ENCODE results near the gene BRPF3.

Gene BRPF3

DNA sequence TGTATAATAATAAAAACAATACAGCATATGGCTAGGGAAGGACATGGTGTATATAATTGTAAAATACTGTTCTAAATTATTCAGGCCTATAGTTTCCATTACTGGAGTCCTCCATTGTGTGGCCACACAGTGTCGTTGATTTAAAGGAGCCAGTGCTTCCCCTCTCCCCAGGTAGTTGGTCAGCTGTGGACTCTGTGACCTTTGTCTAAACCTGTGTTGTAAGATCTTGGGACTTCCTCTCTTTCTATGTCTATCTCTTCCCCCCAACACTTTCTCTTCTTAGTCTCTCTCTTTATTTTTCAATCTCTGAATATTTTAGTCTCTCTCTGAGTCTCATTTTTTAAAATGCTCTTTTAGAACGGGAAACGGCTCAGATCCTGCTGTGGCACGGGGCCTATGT is 35.6 kb downstream of the BRPF3 start:
- DNase-seq (ENCODE audit: low spot score): no peak

DNA sequence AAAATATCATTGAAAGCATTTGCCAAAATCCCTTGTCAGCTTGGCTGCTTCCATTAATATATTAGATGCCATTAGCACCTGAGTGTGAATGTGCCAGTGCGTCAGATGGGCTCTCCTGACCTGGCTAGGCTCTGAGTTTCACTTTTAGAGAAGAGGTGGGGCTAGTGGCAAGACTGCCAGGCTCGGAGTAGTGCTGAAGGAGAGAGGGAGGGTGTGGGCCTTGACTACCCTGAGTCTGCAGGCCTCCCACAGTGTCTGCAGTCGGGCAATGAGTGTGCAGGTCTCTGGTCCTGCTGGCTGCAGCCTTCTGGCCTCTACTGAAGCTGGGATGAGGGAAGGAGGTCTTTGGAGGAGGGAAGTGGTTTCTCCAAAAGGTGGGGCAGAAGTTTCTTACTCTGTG is 38.8 kb downstream of the BRPF3 start:
- no peak for DNase-seq (ENCODE audit: low spot score)

DNA sequence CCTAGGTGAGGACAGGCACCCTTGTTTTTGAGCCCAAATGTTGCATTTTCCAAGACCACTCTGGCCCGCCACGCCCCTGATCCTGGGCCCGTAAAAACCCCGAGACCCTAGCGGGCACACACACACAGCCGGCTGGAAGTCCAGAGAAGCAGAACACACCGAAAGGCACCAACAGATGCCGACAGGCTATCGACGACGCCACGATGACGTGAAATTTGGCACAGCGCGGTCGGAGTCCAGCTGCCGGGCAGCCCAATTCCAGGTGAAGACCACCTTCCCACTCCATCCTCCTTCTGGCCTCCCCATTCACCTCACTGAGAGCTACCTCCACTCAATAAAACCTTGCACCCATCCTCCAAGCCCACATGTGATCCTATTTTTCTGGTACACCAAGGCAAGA is 39.3 kb downstream of the BRPF3 start:
- no peak for DNase-seq (ENCODE audit: low spot score)

DNA sequence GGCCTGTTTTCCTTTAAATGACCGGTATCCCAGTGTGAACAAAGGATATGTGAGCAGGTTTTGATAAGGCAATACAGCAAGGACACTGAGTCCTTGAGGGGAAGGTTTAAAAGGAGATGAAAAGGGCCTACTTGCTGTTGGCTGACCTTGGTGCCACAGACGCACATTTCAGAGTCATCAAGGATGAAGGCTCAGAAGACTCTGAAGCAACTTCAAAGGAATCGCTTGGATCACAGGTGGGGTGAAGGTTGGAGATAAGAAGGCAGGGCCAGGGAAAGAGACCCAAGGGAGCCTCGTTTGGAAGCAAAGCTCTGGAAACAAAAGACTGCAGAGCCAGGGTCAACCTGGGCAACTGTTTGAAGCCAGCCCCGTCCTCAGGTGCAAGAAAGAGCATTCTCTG is 43.2 kb downstream of the BRPF3 start:
- DNase-seq (ENCODE audit: low spot score): no peak

DNA sequence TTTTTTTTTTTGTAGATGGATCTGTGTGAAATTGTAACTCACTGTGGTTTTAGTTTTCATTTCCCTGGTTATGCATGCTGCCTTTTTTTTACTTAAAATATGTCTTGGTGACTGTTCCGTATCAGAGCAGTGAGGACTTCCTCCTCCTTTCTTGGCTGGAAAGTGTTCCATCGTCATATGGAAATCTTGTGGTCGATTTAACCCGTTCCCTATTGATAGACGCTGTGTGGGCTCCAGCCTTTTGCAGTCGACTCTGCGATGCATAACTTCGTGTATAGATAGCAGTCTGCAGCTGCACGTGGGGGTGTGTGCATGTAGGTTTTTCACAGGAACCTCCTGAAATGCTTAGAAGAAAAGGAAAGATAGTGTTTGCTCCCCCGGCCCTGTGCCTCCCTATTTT is 45.2 kb downstream of the BRPF3 start:
- no peak for DNase-seq (ENCODE audit: low spot score)

DNA sequence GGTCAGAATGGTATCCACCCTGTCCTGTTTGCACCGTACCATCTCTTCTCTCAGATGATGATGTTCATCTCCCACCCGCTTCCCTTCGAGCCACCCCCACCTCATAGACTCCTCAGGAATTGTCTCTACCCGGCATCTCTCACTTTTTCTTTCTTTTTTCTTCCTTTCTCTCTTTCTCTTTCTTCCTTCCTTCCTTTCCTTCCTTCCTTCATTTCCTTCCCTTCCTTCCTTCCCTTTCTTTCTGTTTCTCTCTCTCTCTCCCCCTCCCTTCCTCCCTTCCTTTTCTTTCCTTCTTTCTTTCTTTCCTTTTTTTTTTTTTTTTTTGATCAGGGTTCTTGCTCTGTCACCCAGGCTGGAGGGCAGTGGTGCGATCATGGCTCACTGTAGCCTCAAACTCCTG is 45.6 kb downstream of the BRPF3 start:
- DNase-seq (ENCODE audit: low spot score): no peak

DNA sequence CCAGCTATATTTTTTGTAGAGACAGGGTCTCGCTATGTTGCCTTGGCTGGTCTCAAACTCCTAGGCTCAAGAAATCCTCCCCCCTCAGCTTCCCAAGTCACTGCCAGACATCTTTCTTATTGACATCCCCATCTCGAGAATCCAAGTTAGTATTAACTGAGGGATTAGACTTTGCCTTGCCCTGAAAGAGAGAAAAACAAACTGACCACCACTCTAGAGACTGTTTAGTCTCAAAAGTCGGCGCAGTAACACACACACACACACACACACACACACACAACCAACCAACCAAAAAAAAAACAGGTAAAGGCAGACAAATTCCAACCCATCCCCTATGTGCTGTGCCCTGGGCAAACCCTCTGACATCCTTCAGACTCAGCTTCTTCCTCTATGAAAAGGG is 46.1 kb downstream of the BRPF3 start:
- DNase-seq (ENCODE audit: low spot score): no peak

DNA sequence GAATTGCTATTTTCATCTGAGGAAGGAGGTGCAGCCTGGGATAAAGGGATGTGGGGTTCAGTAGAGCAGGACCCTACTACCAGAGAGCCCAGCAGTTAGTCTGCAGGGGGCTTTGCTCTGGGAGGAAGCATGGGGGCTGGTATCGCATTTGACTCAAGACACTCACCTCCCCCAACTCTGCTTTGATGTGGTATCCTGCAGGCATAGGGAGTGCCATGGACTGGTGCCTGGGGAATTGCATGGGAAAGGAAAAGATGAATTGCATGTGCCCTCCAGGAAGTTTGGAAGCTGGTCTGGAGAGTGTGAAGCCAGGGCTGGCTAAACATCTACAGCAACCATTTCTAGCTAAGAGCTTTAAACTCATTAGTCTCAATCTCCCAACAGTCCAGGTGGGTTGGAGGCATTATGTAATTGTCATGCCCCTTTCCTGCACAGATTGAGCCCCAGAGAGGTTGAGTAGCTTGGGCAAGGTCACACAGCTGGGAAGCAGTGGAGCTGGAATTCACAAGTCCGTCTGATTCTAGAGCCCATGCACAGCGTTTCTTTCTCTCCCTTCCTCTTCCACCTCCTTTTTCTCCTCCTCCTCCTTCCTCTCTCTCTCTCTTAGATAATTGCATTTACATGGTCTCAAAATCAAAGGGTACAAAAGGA is 47.1 kb downstream of the BRPF3 start:
- no peak for DNase-seq (ENCODE audit: low spot score)

DNA sequence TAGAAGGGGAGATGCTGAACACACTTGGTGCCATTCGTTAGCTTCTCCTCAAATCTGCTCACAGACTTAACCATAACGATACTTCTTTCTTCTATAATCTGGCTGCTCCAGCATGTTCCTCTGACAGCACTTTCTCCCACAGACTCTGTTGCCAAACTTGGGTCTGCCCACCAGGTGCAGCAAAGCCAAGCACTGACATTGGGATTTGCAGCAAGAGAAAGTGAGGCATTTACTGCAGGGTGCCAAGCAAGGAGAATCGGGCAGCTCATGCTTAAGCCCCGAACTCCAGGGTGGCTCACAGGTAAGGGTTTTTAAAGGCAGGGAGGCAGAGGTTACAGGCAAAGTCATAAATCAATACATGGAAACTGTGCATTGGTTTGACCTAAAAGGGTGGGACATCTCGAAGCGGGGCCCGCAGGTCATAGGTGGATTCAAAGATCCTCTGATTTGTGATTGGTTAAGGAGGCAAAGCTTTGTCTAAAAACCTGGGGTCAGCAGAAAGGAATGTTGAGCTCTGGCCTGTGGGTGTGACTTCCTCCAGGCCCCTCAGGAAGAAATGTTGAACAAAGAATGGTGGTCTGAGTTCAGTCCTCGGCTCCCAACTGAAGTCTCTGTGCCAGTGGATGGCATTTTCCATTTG is 48.2 kb downstream of the BRPF3 start:
- no peak for DNase-seq (ENCODE audit: low spot score)

DNA sequence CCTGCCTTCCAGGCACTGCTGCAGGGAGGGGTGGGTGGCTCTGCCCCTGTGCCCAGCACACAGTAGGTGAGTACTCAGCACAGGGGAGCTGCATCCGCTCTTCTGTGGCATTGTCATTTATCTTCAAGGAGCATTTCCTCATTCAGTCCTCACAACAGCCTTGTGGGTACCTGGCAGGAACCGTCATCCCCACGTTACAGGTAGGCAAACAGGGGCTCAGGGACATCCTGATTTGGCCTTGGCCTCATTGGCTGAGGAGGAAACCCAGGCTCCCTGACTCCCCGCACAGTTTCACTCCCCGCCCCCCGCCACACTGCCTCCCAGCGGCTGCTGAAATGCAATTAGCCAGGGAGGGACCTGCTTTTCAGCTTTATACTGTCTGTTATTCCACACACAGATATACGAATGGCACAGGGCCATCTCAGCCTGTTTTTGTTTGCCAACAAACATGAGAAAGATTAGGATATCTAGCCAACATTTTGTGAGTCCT is 49.1 kb downstream of the BRPF3 start:
- no peak for DNase-seq (ENCODE audit: low spot score)

DNA sequence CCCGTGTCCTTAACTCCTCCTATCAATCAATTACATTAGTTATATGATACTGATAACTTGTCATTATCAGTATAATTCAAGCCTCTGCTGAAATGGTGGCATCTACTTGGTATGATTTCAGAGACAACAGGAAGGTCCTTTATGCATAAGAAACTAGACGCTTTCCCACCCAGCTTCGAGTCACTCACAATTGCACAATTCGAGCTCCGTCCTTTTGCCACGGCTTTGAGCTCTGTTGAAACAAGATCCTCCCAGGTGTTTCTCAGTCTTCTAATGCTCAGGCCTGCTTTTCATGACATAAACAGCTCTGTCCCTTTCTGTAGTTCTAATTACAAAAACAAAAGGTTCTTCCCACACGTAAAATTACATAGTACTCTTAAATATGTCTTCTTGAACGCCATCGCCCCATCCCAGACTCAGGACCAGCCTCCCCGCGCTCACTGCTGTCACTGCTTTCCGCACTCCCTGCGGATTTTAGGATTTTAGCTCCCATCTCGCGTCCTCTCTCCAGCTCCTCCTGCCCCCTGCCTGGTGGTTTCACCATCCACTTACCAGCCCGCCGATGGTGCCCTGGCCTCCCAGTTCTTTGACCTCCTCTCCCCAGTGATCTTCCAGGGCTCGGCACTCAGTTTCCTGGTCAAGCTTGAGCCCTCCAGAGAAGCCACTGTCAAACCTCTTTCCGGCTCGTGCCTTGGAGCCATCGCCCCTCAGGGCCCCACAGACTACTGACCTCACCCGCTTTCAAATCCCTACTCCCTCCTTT is 50.1 kb downstream of the BRPF3 start:
- no peak for DNase-seq (ENCODE audit: low spot score)

DNA sequence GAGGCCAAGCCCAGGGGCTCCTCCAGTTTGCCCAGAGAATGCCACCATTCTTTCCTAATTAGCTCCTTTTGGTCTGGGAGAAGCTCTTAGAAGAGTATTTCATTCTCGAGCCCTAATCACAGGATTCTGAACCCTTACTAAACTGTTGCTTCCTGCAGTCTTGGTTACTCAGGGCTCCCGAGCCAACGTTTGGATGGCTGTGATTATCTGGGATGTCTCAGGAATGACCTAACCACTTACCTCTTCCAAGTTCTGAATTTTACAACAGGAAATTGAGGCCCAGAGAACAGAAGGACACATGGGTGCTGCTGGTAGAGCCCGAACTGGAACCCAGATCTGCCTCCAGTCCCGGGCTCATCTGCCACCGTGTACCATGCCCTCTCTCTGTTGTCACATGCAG is 51.1 kb downstream of the BRPF3 start:
- no peak for DNase-seq (ENCODE audit: low spot score)

DNA sequence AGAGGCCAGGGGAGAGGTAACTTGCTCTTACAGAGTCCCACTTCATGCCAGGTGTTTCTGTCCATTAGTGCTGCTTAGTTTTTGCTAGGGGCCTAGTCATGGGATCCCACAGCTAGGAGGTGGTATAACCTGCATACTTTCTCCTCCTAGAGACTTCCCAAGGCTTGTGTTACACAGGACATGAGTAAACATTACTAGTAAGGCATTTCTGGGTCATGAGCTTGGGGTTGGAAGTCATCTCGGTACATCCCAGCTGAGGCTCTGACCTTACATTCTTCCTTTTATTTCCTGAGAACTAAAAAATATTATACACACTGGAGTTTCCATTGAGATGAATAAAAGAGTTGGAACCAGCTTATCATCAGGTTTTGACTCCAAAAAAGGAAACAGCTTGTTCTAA is 52.4 kb downstream of the BRPF3 start:
- DNase-seq (ENCODE audit: low spot score): no peak

DNA sequence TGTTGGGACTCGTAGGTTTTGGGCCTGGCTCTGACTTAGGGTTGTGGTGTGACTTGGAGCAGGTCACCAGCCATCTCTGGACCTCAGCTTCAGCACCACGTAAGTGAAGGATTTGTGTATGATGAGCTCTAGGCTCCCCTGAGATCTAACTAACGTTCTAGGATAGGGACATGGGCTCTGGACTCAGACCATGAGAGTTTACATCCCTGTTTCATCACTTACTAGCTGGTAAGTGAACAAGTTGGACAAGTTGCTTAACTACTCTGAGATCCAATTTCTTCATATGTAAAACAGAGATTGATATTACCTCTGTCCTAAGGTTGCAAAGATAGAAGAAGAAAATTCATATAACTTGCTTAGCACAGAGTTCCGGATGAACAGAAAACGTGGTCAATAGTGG is 53.0 kb downstream of the BRPF3 start:
- DNase-seq (ENCODE audit: low spot score): no peak

DNA sequence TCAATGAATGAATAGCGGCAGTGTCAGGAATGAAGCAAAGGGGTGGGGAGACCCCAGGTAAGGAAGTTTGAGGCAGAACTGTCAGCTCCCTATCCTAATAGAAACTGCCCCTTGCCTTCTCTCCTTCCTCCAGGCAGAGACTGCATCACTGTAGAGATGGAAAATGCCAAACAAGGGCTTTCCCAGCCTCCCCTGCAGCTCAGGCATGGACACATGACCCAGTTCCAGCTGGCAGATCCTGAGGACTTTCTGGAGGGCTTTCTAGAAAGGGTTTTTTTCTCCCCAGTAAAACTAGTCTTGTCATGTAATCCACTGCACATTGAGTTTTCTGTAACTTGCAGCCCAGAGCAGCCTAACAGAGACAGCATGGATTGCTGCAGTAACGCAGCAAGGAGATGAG is 55.5 kb downstream of the BRPF3 start:
- DNase-seq (ENCODE audit: low spot score): no peak

DNA sequence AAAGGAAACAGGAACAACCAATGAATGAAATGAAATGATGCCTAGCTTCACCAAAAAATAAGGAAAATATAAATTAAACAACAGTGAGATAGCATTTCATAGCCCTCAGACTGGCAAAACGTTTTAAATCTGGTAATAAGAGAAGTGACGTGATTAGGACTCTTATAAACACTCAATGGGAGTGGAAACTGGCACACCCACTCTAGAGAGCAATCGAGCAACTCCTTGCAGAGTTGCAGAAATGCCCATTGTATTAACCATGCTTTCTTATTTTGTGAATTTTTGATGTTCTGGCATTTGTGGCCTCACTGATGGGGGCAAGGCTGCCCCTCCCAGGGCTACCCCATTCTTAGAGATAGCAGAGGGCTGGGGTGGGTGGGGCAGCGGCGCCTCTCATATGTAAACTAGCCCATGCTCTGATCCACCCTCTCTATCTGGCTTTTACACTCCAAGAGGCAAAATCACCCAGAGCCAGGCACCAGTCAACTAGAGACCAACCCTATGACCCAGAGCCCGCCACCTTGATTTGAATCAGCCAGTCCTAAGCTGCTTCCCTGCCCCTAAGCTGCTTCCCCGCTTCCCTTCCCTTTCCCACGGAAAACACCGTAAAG is 67.0 kb downstream of the BRPF3 start:
- DNase-seq (ENCODE audit: low spot score): no peak

DNA sequence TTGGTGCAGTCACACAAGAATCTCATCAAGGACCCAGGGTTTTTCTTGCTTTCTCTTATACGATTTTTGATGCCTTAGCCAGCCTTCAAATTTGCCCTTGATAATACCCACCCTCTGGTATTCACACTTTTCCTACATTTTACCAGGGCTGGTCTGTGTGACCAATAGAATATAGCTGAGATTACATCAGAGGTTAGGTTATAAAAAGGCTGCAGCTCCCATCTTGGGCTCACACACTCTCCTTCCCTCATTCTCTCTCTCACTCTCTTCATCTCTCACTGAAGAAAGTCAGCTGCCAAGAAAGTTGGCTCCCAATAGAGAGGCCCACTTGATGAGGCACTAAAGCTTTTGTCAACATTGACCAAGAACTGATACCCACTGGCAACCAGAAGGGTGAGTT is 69.2 kb downstream of the BRPF3 start:
- DNase-seq (ENCODE audit: low spot score): no peak

DNA sequence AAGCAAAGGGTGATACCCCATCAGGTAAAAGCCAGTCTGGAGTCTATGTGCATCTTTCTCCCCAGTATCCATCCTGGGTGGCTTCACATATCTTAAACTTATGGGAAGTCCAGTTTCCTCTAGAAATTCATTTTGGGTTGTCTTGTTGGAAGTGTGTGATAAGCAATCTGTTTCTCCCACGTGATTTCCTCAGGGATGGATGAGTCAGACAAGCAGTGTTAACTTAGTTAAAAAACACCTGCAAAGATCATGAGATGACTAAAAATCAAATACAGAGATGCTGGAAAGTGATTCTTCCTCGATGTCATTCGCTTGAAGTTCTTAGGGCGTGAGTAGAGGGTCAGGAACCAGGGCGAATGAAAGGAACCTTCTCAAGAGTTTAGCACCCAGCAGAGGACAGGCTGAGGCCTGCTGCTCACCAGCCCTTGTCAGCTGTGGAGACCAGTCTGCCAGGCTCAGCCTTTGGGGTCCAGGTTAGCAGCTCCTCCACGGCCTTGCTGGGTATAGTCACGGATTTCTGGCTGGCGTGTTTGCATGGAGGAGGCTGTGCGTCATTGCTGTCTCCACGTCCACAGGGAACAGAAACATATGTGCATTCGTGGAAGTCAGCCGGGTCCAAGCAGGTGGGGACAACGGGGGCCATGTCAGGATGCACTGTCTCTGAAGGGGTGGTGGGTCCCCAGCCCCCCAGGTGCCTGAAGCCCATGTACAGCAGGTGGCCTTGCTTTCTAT is 70.5 kb downstream of the BRPF3 start:
- no peak for DNase-seq (ENCODE audit: low spot score)

DNA sequence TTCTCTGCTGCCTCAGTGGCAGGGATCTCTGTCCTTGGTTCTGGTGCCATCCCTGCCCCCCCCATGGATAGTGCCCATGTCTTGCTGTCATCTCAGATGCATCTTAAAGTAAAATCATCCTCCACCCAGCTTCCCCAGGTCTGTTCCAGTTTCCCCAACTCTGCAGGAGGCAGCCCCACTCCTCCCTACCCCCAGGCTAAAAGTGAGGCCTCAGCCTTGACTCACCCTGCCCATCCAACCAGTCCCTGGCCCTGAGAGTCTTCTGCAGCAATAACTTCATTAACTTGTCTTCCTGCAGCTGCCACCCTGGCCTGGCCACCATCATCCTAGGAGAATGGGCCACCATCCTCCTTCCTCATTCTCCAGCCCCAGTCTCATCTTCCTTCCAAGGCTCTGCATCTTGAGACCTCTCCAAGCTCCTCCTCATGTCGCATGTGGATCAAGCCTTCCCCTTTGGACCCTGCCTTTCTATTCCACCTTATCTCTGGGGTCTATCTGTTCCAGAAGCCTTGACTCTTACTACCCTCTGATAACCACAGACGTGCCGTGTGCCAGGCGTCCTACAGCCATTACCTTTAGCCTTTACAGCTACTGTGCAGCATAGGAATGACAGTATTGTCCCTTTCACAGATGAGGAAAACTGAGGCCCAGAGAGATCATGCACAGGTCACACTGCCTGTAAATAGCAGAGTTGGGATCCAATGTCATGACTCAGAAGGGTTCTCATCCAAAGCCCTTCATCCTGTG is 71.4 kb downstream of the BRPF3 start:
- no peak for DNase-seq (ENCODE audit: low spot score)

DNA sequence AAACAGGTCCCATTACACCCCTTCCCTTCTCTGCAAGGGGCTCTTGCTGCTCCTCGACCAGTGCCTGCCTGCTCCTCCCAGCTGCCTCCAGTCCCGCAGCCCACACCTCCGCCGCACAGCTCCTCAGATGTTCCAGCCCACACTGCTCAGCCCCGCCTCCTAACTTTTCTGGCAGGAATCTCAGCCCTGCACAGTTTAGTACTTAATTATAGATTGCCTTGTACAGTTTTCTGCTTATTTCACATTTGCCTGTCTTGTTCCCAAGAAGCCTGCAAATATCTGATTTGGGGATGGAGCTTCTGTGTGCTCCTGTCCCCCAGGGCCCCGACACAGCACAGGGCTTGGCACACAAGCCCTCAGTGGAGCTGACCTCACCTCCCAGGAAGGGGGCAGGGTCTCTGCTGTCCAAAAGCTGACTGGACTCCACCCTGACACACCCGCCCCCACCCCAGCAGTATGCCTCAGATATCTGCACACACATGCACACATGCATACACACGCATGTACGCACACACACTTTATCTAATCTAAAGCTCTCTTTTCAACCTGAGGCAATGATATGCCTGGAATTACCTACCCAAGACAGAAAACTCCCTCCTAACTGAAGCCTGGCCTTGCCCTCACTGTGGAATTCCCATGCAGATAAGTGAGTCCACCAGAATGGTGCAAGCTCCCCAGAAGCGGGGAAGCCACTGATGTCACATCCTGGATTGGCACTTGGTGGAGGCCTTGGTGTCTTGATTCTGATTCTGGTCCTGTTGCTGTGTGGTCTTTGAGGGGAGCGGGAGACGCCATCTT is 72.1 kb downstream of the BRPF3 start:
- no peak for DNase-seq (ENCODE audit: low spot score)

Data from activated CD4-positive, alpha-beta T cell treated with anti-CD3 and anti-CD28 coated beads, Interleukin-2, Interleukin-4, amounts not matched to agents 100 ng/mL and 50 ng/mL, durations not matched to agents 16 hours and 8 hours (primary cell).